HL-60 (cell line): ENCODE results near the gene WNT11.

Experiments
- DNase-seq, 2 experiments: peaks; one replicate each; pipeline ENCODE4 v3.0.0-alpha.2; 2010 to 2020; ENCODE audit warnings: low read depth in 1 of 2, low spot score in 1 of 2
- H3K27ac ChIP-seq: fragments of 250-450 bp; sonication (Bioruptor Pico); replicated peaks from 2 replicates; pipeline ENCODE4 v1.5.1; 2020; ENCODE audit warnings: mild to moderate bottlenecking, moderate library complexity
- H3K27me3 ChIP-seq: fragments of 250-450 bp; sonication (Bioruptor Pico); 2 replicates; pipeline ENCODE4 v1.5.1; 2021; ENCODE audit warnings: mild to moderate bottlenecking, moderate library complexity; ENCODE audit not compliant: insufficient read depth, poor library complexity, severe bottlenecking
- H3K4me3 ChIP-seq: replicated peaks from 2 replicates; pipeline ENCODE4 v1.5.1; 2011; ENCODE audit warnings: mild to moderate bottlenecking, control low read depth, low read length; ENCODE audit not compliant: insufficient read depth
- GABPA ChIP-seq: IDR thresholded peaks from 2 replicates; pipeline ENCODE4 v1.6.1; 2012; ENCODE audit warnings: low read depth
- POLR2AphosphoS5 ChIP-seq: IDR thresholded peaks from 2 replicates; pipeline ENCODE4 v1.6.1; 2012; ENCODE audit warnings: low read depth
- SPI1 ChIP-seq: IDR thresholded peaks from 2 replicates; pipeline ENCODE4 v1.6.1; 2012; ENCODE audit warnings: low read depth, mild to moderate bottlenecking, borderline replicate concordance
- TF ChIP-seq, protein P1 (sequence below): IDR thresholded peaks from one replicate; pipeline ENCODE4 v1.5.1; 2011; ENCODE audit warnings: low read length, control low read depth, inconsistent platforms; ENCODE audit not compliant: insufficient read depth
- TF ChIP-seq, protein P2 (sequence below): IDR thresholded peaks from 2 replicates; pipeline ENCODE4 v1.6.1; 2012; ENCODE audit warnings: low read depth; ENCODE audit not compliant: insufficient replicate concordance

The WNT11 gene

DNA sequence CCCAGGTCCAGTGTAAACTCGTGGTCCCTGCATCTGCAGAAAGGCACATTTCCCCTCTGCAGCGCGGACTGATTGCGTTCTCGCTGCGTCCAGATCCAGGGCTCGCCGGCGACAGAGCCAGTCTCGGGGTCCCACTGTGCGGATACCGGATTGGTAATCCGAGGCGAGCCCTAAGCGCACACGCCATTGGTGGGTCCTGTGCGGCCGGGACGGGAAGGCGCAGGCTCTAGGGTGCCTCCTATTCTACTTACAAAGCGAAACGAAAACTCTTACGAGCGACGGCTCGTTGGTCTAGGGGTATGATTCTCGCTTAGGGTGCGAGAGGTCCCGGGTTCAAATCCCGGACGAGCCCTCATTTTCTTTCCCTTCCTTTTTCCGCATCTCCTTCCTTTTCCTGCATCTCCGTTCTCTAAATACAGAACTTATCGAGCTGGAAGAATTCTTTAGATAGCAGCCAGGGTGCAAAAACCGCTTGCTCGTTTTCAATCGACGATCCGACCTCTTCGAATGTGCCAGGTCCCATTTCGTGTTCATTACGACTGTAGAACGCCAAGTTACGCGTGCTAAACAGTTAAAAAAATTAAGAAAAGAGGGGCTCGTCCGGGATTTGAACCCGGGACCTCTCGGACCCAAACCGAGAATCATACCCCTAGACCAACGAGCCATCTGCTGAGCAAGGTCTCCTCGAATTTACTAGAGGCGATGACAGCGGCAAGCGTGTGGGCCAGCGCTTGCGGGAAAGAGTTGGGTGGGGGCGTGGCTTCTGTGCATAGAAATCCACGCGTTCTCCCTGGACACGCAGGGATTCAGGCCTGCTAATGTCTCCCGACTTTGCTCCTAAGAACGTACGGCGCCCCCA lies 29.2 kb upstream of the WNT11 start:
- no peaks in the 10 kb centered on the region for H3K27me3 ChIP-seq
- H3K4me3 ChIP-seq = peak overlapping the region; percentile 69
- TF ChIP-seq SPI1 (no peak), POLR2AphosphoS5 (peak; percentile 61; the same call in 1 of the 2 replicates)
- peak overlapping the region; percentile 75 for H3K27ac ChIP-seq
- DNase-seq = peak; percentile 74 to 84

DNA sequence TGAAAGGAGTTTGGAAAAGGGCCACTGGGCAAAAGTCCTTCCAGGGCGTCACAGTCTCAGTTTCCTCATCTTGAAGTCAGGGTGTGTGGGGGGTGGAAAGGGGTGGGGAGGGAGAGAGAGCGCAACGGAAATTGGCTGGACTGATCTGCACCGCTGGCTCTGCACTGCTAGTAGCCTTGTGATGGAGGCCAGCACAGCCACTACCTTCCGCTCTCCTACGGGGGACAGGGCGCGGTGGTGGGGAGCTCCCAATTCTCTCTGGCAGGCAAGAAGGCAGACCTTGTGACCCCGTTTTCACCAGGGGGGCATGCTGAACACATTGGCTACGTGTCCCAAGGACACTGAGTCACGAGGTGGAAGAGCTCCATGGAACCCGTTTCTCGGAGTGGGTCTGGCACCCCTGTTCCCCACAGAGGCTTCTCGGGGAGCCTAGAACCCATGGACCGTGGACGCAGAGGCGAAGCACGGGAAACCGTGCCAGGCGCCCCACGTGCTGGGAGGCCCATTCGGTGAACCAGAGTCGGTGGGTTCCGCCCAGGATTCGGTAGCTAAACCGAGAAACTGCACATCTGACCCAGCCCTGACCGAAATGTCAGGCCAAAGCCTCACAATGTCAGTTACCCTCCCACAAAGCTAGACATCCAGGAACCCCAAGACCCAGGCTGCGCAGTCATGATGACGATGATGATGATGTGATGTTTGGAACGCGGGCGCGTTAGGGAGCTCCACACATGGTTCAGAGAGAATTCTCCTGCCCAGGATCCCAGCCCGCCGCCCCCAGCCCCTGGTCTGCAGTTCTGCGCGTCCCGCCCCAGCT lies 28.3 kb upstream of the WNT11 start:
- DNase-seq = peak; percentile 56 to 65
- peak overlapping the region; percentile 75 for H3K27ac ChIP-seq

DNA sequence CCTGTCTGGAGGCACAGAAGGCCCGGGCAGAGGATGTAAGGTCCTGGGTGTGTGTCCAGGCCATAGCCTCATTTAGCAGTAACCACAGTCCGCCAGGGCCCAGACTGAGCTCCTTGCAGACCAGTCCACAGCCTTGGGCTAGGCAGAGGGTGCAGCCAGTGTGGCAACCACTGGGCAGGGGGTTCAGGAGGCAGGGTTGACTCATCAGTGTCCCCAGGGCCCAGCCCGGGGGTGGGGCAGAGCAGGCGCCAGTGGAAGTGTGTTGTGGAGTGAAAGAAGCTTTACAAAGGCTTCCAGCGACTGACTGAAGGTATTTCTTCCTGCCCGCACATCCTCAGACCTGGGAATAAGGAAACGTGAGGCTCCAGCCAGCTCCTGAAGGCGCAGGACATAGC lies 27.7 kb upstream of the WNT11 start:
- DNase-seq = peak in 1 of 2 experiments; percentile 63
- no peaks in the 10 kb centered on the region for H3K27me3 ChIP-seq
- TF ChIP-seq, protein P1, sequence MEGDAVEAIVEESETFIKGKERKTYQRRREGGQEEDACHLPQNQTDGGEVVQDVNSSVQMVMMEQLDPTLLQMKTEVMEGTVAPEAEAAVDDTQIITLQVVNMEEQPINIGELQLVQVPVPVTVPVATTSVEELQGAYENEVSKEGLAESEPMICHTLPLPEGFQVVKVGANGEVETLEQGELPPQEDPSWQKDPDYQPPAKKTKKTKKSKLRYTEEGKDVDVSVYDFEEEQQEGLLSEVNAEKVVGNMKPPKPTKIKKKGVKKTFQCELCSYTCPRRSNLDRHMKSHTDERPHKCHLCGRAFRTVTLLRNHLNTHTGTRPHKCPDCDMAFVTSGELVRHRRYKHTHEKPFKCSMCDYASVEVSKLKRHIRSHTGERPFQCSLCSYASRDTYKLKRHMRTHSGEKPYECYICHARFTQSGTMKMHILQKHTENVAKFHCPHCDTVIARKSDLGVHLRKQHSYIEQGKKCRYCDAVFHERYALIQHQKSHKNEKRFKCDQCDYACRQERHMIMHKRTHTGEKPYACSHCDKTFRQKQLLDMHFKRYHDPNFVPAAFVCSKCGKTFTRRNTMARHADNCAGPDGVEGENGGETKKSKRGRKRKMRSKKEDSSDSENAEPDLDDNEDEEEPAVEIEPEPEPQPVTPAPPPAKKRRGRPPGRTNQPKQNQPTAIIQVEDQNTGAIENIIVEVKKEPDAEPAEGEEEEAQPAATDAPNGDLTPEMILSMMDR = no peak
- no peak for TF ChIP-seq POLR2AphosphoS5
- TF ChIP-seq GABPA = no peak
- TF ChIP-seq, protein P2, sequence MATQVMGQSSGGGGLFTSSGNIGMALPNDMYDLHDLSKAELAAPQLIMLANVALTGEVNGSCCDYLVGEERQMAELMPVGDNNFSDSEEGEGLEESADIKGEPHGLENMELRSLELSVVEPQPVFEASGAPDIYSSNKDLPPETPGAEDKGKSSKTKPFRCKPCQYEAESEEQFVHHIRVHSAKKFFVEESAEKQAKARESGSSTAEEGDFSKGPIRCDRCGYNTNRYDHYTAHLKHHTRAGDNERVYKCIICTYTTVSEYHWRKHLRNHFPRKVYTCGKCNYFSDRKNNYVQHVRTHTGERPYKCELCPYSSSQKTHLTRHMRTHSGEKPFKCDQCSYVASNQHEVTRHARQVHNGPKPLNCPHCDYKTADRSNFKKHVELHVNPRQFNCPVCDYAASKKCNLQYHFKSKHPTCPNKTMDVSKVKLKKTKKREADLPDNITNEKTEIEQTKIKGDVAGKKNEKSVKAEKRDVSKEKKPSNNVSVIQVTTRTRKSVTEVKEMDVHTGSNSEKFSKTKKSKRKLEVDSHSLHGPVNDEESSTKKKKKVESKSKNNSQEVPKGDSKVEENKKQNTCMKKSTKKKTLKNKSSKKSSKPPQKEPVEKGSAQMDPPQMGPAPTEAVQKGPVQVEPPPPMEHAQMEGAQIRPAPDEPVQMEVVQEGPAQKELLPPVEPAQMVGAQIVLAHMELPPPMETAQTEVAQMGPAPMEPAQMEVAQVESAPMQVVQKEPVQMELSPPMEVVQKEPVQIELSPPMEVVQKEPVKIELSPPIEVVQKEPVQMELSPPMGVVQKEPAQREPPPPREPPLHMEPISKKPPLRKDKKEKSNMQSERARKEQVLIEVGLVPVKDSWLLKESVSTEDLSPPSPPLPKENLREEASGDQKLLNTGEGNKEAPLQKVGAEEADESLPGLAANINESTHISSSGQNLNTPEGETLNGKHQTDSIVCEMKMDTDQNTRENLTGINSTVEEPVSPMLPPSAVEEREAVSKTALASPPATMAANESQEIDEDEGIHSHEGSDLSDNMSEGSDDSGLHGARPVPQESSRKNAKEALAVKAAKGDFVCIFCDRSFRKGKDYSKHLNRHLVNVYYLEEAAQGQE = no peak
- TF ChIP-seq SPI1 = no peak
- peak overlapping the region; percentile 75 for H3K27ac ChIP-seq
- H3K4me3 ChIP-seq = peak overlapping the region; percentile 69

More for the DNA sequence above, 28.3 kb upstream of the WNT11 start:
- Histone ChIP-seq H3K4me3 (peak overlapping the region; percentile 69), H3K27me3 (no peaks in the 10 kb centered on the region)
- TF ChIP-seq POLR2AphosphoS5 (peak; percentile 27; the same call in 1 of the 2 replicates), SPI1 (no peak), GABPA (no peak)
- TF ChIP-seq, protein P1 = no peak
- TF ChIP-seq, protein P2 = no peak

DNA sequence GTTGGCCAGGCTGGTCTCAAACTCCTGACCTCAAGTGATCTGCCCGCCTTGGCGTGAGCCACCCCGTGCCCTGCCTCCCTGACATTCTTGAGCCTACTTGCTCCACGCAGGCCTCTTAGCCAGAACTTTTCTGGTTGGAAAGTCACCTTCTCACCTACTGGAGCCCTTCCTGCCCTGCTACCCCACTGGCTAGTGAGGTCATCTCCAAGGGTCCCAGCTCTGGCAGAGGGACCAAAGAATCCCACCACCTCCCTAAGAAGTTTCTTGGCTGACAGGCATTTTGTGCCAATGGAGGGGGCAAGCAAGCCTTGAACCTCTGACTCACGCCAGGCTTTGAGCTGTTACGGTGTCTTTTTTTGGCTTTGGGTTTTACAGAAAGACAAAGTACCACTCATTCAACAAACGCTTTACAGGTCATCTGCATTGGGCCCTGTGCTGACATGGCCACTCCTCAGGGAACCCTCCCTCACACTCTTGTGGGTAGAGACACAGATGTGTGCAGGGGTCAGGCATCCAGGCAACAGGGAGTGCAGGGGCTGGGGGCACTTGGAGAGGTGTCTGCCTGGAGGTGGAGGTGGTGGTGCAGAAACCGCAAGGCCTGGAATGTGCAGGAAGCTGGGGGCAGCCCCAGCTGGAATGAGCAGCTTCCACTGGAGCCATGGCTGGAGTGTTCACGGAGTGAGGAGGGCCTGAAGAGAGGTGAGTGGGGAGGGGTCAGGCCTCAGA lies 27.1 kb upstream of the WNT11 start:
- TF ChIP-seq, protein P1 = no peak
- TF ChIP-seq SPI1 (no peak), GABPA (no peak), POLR2AphosphoS5 (no peak)
- TF ChIP-seq, protein P2 = no peak
- H3K4me3 ChIP-seq = no peak overlapping the region
- no peaks in the 10 kb centered on the region for H3K27me3 ChIP-seq
- no peak for DNase-seq
- H3K27ac ChIP-seq = no peak overlapping the region
